K562 (cell line): ENCODE data around the gene CMBL. TPM values are rescaled to one million over a fixed set of nuclear protein-coding genes. Genes with fewer than 3 reads are reported as not detected.

Source experiments
- ADNP ChIP-seq: fragments of 200-800 bp; sonication (Bioruptor generic); IDR thresholded peaks from 2 replicates; pipeline ENCODE4 v1.6.1; 2016; ENCODE audit warnings: missing genetic modification characterization, missing compliant biosample characterization
- BDP1 ChIP-seq: IDR thresholded peaks from 3 replicates; pipeline ENCODE4 v1.6.1; 2011; ENCODE audit not compliant: insufficient read length, insufficient read depth
- BRD4 ChIP-seq: fragments of 200-600 bp; sonication (generic); IDR thresholded peaks from 2 replicates; pipeline ENCODE4 v1.6.1; 2017; ENCODE audit warnings: inconsistent platforms
- CHD1 ChIP-seq: fragments of 200-600 bp; sonication (generic); IDR thresholded peaks from one replicate; pipeline ENCODE4 v1.6.1; 2012; ENCODE audit warnings: mild to moderate bottlenecking, moderate library complexity, low read length, inconsistent platforms
- CREB3 ChIP-seq: fragments of 450-650 bp; conservative IDR thresholded peaks from 2 replicates; pipeline ENCODE4 v1.6.1; 2016; ENCODE audit warnings: missing genetic modification characterization, low read depth, mild to moderate bottlenecking, missing compliant biosample characterization, moderate library complexity
- E4F1 ChIP-seq: fragments of 250-450 bp; sonication (Bioruptor Pico); IDR thresholded peaks from 2 replicates; pipeline ENCODE4 v1.5.0; 2021; ENCODE audit warnings: mild to moderate bottlenecking, borderline replicate concordance
- ETV1 ChIP-seq: fragments of 450-650 bp; conservative IDR thresholded peaks from 2 replicates; pipeline ENCODE4 v1.6.1; 2016; ENCODE audit warnings: missing genetic modification characterization, control low read depth, low read depth, missing compliant biosample characterization
- FOXK2 ChIP-seq, 2 experiments: fragments of 450-650 bp; IDR thresholded peaks in 1 of 2; conservative IDR thresholded peaks in 1 of 2; 2 replicates each; pipeline ENCODE4 v1.6.1; 2016; ENCODE audit warnings: low read depth in 2 of 2, mild to moderate bottlenecking in 1 of 2
- GTF2B ChIP-seq: IDR thresholded peaks from 2 replicates; pipeline ENCODE4 v1.6.1; 2011; ENCODE audit not compliant: insufficient read length; ENCODE audit errors: extremely low read depth
- HCFC1 ChIP-seq: IDR thresholded peaks from 2 replicates; pipeline ENCODE4 v1.6.1; 2012; ENCODE audit warnings: low read depth, low read length, improper control_type of control experiment
- KDM2B ChIP-seq: fragments of 250-450 bp; sonication (Bioruptor Pico); IDR thresholded peaks from 2 replicates; pipeline ENCODE4 v1.8.0; 2021; ENCODE audit warnings: mild to moderate bottlenecking, moderate library complexity
- MEF2A ChIP-seq: IDR thresholded peaks from 2 replicates; pipeline ENCODE4 v1.6.1; 2011; ENCODE audit warnings: low read depth, mild to moderate bottlenecking, low read length, moderate library complexity; ENCODE audit not compliant: control insufficient read depth
- NFE2L1 ChIP-seq: fragments of 450-650 bp; IDR thresholded peaks from 2 replicates; pipeline ENCODE4 v1.6.1; 2016; ENCODE audit warnings: missing genetic modification characterization, low read depth, mild to moderate bottlenecking, missing compliant biosample characterization, moderate library complexity, borderline replicate concordance
- NFIX ChIP-seq: fragments of 250-450 bp; sonication (Bioruptor Pico); IDR thresholded peaks from 2 replicates; pipeline ENCODE4 v1.4.0; 2020; ENCODE audit warnings: low read depth, mild to moderate bottlenecking, moderate library complexity
- PHB2 ChIP-seq: fragments of 450-650 bp; IDR thresholded peaks from 2 replicates; pipeline ENCODE4 v1.6.1; 2017; ENCODE audit warnings: low read depth
- RBM15 ChIP-seq: fragments of 200-400 bp; formaldehyde crosslinking; IDR thresholded peaks from 2 replicates; pipeline ENCODE4 v1.6.1; 2018; ENCODE audit warnings: mild to moderate bottlenecking, low read length, moderate library complexity; ENCODE audit not compliant: insufficient read depth
- RFX7 ChIP-seq: fragments of 250-450 bp; sonication (Bioruptor Pico); IDR thresholded peaks from 2 replicates; pipeline ENCODE4 v1.5.1; 2021; ENCODE audit warnings: mild to moderate bottlenecking
- SAP30 ChIP-seq: fragments of 200-600 bp; sonication (generic); IDR thresholded peaks from 2 replicates; pipeline ENCODE4 v1.6.1; 2012; ENCODE audit warnings: borderline replicate concordance, low read depth, mild to moderate bottlenecking, moderate library complexity, low read length, control low read depth, inconsistent platforms; ENCODE audit not compliant: insufficient read depth, poor library complexity, severe bottlenecking
- ZBTB17 ChIP-seq: fragments of 450-650 bp; formaldehyde crosslinking; IDR thresholded peaks from 2 replicates; pipeline ENCODE4 v1.4.0; 2020; ENCODE audit warnings: mild to moderate bottlenecking
- ZFP30 ChIP-seq: fragments of 250-450 bp; sonication (Bioruptor Pico); IDR thresholded peaks from 2 replicates; pipeline ENCODE4 v1.8.0; 2022; ENCODE audit warnings: moderate library complexity, mild to moderate bottlenecking, inconsistent platforms, borderline replicate concordance
- ZNF146 ChIP-seq: IDR thresholded peaks from one replicate; pipeline ENCODE4 v1.6.1; 2018; ENCODE audit warnings: missing compliant biosample characterization; ENCODE audit not compliant: unreplicated experiment
- ZNF175 ChIP-seq: fragments of 200-800 bp; sonication (Bioruptor generic); IDR thresholded peaks from 2 replicates; pipeline ENCODE4 v1.6.1; 2016; ENCODE audit warnings: low read depth, mild to moderate bottlenecking, missing genetic modification characterization, missing compliant biosample characterization
- ZNF766 ChIP-seq: fragments of 200-800 bp; sonication (Bioruptor generic); conservative IDR thresholded peaks from 2 replicates; pipeline ENCODE4 v1.6.1; 2016; ENCODE audit warnings: missing genetic modification characterization, missing compliant biosample characterization
- polyA plus RNA-seq, 8 experiments: library from polyadenylated mRNA; depleted of rRNA in 4 of 8; stranded (reverse) in 5 of 8; unstranded in 3 of 8; fragments of >200 nt; fragmentation: Nextera tagmentation in 2 of 8; fragmentation: Illumina TruSeq in 1 of 8; extraction: Ambion mirVana in 2 of 8; extraction: Trizol in 1 of 8; gene quantifications; 2 replicates each; pipeline versions ENCODE4 v1.2.1 to v1.2.3, GENCODE V29; 2011 to 2014; ENCODE audit warnings: inconsistent platforms in 1 of 8, missing spikeins in 1 of 8
- total RNA-seq, 7 experiments: library from RNA; depleted of rRNA in 6 of 7; stranded (reverse); fragments of >200 nt in 6 of 7; fragmentation: Illumina TruSeq in 2 of 7; extraction: Trizol in 2 of 7; gene quantifications; 2 replicates each; pipeline versions ENCODE4 v1.2.1 to v1.2.3, GENCODE V29; 2011 to 2021; ENCODE audit warnings: low replicate concordance in 1 of 7

CMBL gene
- total and polyA plus RNA-seq, 9 of the 15 experiments (the other 6 are each of a cell fraction or from before 2014, with no cell fraction given) = 22.6 to 192 (median 71.1) TPM

- TF ChIP-seq CREB3 (tag) (no peak), SAP30 (peak; percentile 70), ETV1 (peak; percentile 56; the same call in 1 of the 2 replicates), BRD4 (no peak), RFX7 (CRISPR knock-in tag) (0 out of 2 replicates have a peak, but pooled peaks have one; percentile 74), ADNP (tag) (no peak), ZNF766 (CRISPR knock-in tag) (0 out of 2 replicates have a peak, but pooled peaks have one; percentile 49), PHB2 (0 out of 2 replicates have a peak, but pooled peaks have one; percentile 24), NFIX (CRISPR knock-in tag) (no peak), HCFC1 (peak; percentile 29; the same call in 1 of the 2 replicates), E4F1 (no peak), RBM15 (no peak), NFE2L1 (tag) (no peak), KDM2B (CRISPR knock-in tag) (peak; percentile 88; the same call in 1 of the 2 replicates), ZFP30 (CRISPR knock-in tag) (no peak), MEF2A (no peak), CHD1 (peak; percentile 42), BDP1 (no peak), FOXK2 (conservative IDR thresholded peaks at IDR 0.05 in 1 of 2, IDR thresholded peaks at IDR 0.05 in 1 of 2; ENCODE audit: low read depth in 2 of 2) (peak; percentile 92 to 94), GTF2B (no peak), ZNF175 (CRISPR knock-in tag) (no peak), ZBTB17 (CRISPR knock-in tag) (peak; percentile 70; the same call in 1 of the 2 replicates), ZNF146 (no peak)
Observed at GRCh38 chr5:10307206-10308148, at the start of gene CMBL (continued).
